SW 1271 (cell line): ENCODE results near the gene FUT1.
A peak's percentile ranks its signal among the peaks of the same experiment; 100 is the strongest.
"Not testable (repeated sequence)": the region's sequence is repeated elsewhere in the genome, so short reads cannot be mapped to it uniquely, and the experiment has no call there.

Experiments used
- DNase-seq, 2 experiments: peaks; one replicate each; lab custom pipeline; 2025; lab: John Stamatoyannopoulos, UW

The FUT1 gene

DNA sequence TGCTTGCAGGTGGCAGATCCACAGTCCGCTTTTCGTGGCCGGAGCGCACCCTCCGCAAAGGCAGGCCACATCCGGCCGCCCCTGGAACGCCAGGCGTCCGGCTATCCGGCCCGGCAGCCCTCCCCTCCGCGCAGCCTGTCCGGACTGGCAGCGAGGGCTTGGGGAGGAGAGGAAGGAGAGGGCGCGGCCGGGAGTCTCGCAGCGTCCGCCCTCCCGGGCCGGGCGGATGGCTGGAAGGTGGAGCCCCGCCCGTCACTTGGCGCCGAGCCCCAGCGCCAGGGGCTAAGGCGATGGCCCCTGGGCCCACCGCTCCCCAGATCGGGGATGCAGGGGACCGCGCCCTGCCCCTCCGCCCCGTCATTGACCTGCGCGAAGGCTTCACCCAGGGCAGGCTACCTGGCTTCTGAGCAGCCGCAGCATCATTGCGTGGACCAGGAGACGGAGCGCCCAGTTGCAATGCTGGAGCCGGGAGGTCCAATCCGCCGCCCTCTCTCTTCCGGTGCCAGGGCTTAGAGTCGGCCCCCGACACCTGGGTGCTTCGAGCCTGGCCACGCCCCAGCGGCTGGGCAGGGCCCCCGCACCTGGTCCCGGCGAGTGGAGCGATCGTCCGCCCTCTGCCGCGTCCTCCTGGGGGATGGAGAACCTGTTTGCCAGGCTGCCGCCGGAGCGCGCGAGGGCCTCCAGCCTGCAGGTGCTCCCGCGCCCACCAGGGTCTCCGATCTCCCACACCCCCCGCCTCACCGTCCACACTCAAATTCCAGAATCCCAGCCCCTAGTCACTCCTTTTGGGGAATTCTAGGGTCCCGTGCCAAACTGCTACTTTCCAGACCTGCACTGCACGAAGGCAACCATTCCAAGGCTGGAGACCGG lies at the start of gene FUT1:
TSS of gene FUT1 (minus strand) at position 146 of the 870 bp plus-strand sequence. CDS start 1,360 bp downstream, outside the sequence.
- DNase-seq = no peak

DNA sequence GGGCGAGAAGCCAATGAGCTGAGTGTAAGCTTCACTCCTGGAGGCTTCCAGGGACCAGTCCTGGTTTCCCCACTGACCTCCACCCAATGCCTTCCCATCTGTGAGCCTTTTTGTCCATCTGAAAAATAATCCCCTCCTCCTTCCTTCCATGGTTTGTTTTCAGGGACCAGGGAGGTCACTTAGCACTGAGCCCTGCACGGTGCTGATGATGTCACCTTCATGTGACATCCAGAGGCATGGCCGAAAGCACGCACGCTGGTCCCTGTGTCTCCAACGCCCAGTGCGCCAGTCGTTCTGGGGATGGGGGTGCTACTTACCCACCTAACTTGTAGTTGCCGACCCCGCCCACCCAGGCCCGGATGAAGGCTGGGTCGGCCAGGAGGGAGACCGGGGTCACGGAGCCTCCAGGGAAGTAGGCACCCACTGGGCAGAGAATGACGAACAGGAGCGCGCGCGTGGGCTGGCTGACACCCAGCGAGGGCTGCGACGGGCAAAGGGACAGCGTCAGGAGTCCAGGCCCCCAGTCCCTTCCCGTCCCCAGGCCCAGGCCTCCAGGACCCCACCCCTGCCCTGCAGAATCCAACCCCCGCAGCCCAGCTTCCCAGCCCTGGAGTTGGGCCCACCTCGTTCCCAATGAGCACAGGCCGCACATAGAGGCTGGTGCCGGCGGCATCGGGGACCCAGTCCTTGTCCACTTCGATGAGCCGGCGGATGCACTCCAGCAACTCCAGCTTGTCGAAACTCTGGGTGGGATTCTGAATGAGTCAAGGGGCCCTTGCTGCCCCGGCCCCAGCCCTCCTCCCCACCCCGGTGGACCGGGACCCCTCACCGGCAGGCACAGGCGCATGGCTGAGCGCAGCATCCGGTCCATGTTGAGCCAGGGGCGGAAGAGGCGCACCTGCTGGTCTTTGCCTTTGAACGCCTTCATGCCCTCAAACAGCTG lies 47.2 kb upstream of the FUT1 start:
- no peak for DNase-seq

GRCh38 chr19:48798937-48799336 lies 46.5 kb upstream of the FUT1 start:
- no peak for DNase-seq

DNA sequence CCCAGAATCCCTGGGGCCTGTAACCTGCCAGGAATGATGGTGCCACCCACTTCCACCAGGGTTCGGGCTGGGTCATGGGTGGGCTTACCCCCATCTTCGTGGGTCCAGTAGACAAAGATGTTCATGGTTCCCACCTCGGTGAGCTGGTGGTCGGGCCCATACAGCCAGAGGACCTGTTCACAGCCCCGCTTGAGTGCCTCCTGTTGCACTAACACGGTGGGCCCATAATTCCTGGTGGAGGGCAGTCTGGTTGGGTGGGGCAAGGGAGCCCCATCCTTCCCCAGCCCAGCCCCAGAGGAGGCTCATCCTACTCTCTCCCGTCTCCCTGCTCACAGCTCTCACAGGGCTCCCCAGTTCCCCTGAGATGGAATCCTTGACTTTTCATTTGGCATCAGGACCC lies 44.7 kb upstream of the FUT1 start:
- no peak for DNase-seq

DNA sequence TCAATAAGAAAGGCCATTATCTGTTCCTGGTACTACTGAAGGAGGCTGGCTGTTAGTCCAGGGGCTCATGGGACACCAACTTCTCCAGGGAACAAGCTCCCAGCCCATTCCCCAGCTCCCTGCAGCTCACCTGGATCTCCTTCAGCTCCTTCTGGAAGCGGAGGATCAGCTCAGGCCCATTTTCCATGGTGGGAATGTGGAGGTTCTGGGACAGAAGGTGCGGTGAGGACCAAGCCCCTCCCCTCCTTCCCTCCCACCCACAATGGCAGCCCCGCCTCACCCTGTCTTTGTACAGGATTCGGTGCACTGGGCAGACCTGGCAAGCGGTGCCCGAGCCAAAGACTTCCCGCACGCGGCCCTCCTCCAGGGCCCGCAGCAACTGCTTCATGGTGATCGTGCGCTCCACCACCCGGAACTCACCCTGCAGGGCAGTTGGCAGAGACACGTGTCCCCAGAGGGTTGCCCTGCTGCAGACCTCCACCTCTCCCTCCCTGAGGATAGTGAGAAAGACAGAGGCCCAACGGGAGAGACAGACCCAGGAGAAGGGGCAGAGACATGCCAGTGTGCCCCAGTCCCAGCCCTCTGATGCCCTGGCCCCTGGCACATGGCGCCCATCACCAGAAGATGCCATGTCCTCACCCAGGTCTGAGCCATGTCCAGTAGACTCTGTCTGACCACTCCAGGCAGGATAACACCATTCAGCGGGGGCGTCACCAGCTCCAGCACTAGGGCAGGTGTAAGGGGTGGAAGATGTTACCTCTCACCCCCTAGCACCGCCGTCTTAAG lies 44.0 kb upstream of the FUT1 start:
- no peak for DNase-seq

DNA sequence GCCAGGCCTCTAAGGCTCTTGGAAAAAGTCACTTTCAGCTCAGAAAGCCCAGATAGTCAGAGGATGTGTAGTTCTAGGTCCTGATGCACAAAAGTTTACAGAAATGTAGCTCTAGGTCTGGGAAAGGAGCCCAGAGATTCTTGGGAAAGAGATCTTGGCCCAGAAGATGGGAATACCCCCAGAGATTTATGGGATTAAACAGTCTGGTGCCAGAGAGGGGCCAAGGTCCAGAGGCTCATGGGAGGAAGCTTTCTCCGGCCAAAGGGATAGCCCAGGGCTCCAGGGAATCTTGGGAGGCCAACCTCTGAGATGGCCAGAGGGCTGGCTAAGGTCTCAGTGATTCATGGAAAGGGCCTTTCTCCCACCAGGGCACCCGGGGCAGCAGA lies 43.2 kb upstream of the FUT1 start:
- DNase-seq = no peak

DNA sequence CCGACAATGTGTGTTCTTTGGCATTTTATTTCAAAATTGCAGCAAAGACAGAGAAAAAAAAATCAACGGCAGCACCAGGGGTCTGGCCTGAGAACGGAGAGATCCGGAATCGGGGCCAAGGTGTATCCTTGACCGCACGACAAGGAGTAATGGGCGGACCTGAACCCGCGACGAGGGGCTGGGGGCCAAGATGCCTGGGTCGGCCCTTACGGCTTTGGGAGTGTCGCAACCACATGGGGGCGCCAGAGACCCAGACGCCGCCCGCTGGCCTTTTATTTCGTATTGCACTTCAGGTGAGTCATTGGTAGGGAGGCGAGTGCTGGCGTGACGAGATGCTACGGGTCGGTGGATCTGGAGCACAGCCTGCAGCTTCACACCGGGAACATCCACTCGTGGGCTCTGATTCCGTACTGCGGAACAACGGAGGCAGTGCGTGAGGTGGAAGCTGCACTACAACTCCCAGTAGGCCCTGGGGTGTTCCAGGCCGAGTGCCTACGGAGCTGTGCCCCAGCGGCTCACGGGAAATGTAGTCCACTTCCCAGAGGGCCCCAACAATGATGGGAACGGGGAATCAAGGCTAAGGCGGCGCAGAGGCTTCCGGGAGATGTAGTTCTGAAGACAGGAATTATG lies 42.7 kb upstream of the FUT1 start:
- DNase-seq = peak; percentile 60 to 84

- no peak for DNase-seq
Observed at GRCh38 chr19:48794291-48794690, 41.9 kb upstream of the FUT1 start.

DNA sequence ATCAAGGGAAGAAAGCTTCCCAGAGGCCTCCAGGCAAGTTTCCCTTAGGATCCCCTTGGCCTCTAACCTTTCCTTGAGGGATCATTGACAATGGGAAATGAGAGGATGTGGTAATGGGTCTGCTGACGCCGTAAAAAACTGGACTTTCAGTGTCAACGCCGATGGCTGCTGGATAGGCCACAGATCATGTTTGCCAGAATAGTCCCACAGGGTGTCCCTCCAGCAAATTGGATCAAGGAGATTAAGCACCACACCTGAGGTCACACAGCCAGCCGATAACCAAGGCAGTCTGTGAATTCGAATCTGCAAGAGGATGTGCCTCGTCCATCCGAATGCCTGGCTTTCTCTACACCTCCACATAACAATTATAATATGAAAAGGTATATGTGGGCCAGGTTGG lies 40.8 kb upstream of the FUT1 start:
- DNase-seq = no peak

GRCh38 chr19:48787331-48787730 lies 34.9 kb upstream of the FUT1 start:
- DNase-seq = not testable (repeated sequence)

DNA sequence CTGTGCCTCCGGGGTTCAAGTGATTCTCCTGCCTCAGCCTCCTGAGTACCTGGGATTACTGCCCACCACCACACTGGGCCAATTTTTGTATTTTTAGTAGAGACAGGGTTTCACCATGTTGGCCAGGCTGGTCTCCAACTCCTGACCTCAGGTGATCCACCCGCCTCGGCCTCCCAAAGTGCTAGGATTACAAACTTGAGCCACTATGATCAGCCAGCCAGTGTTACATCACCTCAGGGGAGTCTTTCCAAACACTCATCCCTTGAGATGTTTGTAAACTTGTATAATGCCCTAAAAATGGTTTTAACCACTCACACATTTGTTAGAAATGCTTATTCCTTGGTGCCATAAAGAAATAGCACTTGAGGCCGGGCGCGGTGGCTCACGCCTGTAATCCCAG lies 34.0 kb upstream of the FUT1 start:
- not testable (repeated sequence) for DNase-seq

- no peak for DNase-seq
Observed at GRCh38 chr19:48784527-48784926, 32.1 kb upstream of the FUT1 start.

- no peak for DNase-seq
Observed at GRCh38 chr19:48780631-48781391, 28.4 kb upstream of the FUT1 start.

GRCh38 chr19:48779636-48780035 lies 27.2 kb upstream of the FUT1 start:
- no peak for DNase-seq

DNA sequence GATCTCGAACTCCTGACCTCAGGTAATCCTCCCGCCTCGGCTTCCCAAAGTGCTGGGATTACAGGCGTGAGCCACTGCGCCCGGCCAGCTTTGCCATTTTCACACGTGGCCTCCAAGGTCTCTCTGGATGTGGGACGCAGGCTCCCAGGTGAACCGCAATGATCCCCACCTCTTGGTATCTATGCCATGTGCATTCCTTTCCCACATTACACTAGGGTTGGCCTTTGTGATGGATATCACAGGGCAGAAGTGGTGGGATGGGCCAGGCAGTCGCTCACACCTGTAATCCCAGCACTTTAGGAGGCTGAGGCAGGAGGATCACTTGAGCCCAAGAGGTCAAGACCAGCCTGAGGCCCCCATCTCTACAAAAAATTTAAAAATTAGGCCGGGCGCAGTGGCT lies 25.3 kb upstream of the FUT1 start:
- no peak for DNase-seq

DNA sequence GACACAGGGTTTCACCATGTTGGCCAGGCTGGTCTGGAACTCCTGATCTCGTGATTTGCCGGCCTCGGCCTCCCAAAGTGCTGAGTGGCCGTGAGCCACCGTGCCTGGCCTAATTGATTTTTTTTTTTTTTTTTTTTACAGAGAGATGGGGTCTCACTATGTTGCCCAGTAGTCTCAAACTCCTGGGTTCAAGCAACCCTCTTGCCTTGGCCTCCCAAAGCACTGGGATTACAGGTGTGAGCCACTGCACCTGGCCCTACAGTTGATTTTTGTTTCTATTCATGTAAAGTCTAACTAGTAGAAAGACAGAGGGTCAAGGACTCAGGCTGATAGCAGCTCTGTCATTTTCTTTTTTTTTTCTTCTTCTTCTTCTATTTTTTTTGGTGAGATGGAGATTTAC lies 24.7 kb upstream of the FUT1 start:
- DNase-seq = no peak

DNA sequence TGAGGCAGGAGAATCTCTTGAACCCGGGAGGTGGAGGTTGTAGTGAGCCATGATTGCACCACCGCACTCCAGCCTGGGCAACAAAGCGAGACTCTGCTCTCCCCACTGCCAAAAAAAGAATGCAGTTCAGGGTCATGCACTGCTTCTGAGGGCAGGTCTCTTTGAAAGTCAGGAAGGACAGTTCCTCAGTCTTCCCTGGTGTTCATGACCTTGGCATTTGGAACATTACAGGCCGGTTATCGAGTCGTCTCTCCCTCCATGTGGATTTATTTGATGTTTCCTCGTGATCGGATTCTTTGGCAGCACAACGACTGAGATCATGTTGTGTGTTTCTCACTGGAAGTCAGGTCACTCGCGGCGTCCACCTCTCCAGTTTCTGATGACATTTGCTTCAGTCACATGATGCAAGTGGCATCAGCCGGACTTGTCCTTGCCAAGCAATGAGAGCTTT lies 20.1 kb upstream of the FUT1 start:
- no peak for DNase-seq

- no peak for DNase-seq
Observed at GRCh38 chr19:48770734-48771472, 18.5 kb upstream of the FUT1 start.

GRCh38 chr19:48770266-48770665 lies 17.8 kb upstream of the FUT1 start:
- no peak for DNase-seq
